HL-60 (cell line): ENCODE measurements around the gene CADM4.

Experiments used
- GABPA ChIP-seq: IDR thresholded peaks from 2 replicates; pipeline ENCODE4 v1.6.1; 2012; ENCODE audit warnings: low read depth
- POLR2AphosphoS5 ChIP-seq: IDR thresholded peaks from 2 replicates; pipeline ENCODE4 v1.6.1; 2012; ENCODE audit warnings: low read depth
- SPI1 ChIP-seq: IDR thresholded peaks from 2 replicates; pipeline ENCODE4 v1.6.1; 2012; ENCODE audit warnings: low read depth, mild to moderate bottlenecking, borderline replicate concordance
- TF ChIP-seq, protein P1 (sequence below): IDR thresholded peaks from one replicate; pipeline ENCODE4 v1.5.1; 2011; ENCODE audit warnings: low read length, control low read depth, inconsistent platforms; ENCODE audit not compliant: insufficient read depth

DNA sequence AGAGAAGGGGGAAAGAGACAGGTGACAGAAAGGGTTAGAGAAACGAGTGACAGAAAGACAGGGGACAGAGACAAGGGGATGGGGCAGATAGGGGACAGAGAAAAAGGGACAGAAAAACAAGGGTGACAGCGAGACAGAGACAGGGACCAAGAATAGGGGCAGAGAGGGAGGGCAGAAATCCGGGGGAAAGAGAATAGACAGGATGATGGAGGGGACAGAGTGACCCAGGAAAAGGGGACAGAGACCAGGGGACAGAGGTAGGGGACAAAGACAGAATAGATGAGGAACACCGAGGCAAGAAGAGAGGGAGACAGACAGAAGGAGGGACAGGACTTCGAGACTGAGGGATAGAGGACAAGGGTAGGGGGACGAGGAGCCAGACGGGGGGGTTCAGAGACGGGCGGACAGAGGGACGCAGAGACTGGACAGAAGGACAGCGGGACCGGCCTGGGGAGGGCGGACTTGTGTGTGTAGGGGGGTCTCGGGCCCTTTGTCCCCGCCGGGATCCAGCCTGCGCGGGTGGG lies 593 bp downstream of the CADM4 start:
- TF ChIP-seq, protein P1, sequence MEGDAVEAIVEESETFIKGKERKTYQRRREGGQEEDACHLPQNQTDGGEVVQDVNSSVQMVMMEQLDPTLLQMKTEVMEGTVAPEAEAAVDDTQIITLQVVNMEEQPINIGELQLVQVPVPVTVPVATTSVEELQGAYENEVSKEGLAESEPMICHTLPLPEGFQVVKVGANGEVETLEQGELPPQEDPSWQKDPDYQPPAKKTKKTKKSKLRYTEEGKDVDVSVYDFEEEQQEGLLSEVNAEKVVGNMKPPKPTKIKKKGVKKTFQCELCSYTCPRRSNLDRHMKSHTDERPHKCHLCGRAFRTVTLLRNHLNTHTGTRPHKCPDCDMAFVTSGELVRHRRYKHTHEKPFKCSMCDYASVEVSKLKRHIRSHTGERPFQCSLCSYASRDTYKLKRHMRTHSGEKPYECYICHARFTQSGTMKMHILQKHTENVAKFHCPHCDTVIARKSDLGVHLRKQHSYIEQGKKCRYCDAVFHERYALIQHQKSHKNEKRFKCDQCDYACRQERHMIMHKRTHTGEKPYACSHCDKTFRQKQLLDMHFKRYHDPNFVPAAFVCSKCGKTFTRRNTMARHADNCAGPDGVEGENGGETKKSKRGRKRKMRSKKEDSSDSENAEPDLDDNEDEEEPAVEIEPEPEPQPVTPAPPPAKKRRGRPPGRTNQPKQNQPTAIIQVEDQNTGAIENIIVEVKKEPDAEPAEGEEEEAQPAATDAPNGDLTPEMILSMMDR = no peak
- TF ChIP-seq POLR2AphosphoS5 (no peak), GABPA (no peak), SPI1 (no peak)
